DMS153 (cell line): ENCODE measurements around the gene IL1RAPL1.
"Not testable (repeated sequence)": the region's sequence is repeated elsewhere in the genome, so short reads cannot be mapped to it uniquely, and the experiment has no call there.

Experiments used
- DNase-seq: peaks from one replicate; lab custom pipeline; 2025; lab: John Stamatoyannopoulos, UW

Gene IL1RAPL1

GRCh38 chrX:29274517-29274916 is 687.3 kb downstream of the IL1RAPL1 start:
- no peak for DNase-seq

DNA sequence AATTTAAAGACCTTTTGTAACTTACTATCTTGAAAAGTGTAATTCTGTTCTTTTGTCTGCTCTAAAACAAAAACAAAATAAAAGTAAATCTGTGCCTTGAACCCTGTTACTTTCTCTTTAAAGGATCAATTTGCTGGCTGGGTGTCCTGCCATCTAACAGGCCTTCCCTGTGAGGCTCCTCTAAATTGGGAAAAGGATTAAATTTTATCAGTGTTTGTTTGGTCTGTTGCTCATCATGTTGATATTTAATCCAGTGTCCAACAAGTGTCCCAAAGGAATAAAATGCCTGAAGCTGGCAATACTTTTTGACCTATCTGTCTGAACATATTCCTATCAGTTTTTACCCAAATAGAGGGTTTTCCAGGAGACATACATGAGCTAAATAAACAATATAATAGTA is 688.7 kb downstream of the IL1RAPL1 start:
- DNase-seq, result no peak

GRCh38 chrX:29281078-29281742 is 694.0 kb downstream of the IL1RAPL1 start:
- no peak for DNase-seq

DNA sequence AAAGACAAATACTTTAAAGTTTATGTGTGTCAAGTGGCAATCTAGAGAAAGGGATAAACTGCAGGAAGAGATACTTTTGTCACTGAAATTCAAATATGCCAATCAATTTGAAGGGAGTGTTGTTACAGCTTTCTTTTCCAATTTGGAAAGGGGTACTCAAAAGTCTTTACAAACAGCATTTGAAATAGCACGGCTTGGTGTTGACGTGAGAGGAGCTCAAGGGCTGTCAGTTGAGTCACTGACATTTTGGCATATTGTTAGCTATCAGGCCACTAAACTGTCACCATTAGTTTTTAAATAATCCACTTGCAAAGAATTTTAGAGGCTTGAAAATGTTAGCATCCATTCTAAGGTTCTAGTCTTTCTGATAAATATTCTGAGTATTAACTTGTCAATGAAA is 698.4 kb downstream of the IL1RAPL1 start:
- DNase-seq, result no peak

DNA sequence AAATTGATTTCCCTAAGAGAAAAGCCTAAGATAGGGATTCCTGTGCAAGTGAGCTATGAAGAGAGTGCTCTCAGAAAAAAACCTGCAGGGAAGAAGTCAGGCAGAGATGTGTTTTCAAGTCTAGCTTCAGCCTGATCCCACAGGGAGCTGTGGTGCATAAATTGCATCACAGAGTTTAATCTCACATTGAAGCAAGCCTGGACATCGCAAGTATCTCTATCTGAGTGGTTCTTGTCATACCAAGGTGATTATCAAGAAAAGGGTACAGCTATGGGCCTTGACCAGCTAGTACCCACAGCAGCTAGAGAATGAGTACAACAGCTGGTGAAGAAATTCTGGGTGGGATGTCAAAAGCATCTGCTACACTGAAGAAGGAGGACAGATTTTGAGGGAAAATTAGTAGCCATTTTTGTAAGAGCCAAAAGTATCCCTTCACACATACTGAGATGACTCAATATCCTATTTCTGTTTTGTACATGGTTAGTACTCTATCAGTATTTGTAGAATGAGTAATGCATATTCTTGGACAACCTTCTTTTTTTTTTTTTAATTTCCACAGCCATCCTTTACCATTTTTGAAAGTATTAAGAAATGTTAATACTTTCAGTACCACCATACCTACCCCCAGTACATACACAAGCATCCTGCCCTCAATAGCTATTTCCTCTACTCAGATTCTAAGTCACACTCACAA is 708.9 kb downstream of the IL1RAPL1 start:
- DNase-seq, result no peak

- DNase-seq, result no peak
Measured at GRCh38 chrX:29297171-29297800, 710.0 kb downstream of the IL1RAPL1 start.

- DNase-seq, result no peak
Measured at GRCh38 chrX:29299684-29300083, 712.4 kb downstream of the IL1RAPL1 start.

GRCh38 chrX:29308726-29309125 is 721.5 kb downstream of the IL1RAPL1 start:
- no peak for DNase-seq

- no peak for DNase-seq
Measured at GRCh38 chrX:29315931-29316330, 728.7 kb downstream of the IL1RAPL1 start.

DNA sequence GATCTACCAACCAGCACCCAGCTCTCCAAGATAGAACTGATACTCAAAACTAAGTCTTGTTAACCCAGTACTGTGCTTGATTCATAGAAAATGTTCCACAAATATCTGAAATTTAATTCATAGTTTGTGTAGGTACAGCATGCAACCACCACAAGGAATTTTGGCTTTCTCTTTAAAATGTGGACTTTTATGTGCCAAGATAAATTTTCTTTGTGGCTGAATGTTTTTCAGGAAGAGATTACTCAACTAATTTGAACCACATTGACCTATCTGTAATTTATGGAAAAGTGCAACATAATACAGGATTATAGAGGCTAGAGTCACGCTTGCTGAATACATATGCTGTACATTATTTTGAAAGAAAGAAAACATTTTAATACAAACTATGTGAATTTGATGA is 730.8 kb downstream of the IL1RAPL1 start:
- no peak for DNase-seq

GRCh38 chrX:29332429-29332828 is 745.2 kb downstream of the IL1RAPL1 start:
- not testable (repeated sequence) for DNase-seq

DNA sequence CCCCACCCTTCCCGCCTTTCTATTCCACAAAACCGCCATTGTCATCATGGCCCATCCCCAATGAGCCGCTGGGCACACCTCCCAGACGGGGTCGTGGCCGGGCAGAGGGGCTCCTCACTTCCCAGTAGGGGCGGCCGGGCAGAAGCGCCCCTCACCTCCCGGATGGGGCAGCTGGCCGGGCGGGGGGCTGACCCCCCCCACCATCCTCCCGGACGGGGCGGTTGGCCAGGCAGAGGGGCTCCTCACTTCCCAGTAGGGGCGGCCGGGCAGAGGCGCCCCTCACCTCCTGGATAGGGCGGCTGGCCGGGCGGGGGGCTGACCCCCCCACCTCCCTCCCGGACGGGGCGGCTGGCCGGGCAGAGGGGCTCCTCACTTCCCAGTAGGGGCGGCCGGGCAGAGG is 745.8 kb downstream of the IL1RAPL1 start:
- DNase-seq, result not testable (repeated sequence)

DNA sequence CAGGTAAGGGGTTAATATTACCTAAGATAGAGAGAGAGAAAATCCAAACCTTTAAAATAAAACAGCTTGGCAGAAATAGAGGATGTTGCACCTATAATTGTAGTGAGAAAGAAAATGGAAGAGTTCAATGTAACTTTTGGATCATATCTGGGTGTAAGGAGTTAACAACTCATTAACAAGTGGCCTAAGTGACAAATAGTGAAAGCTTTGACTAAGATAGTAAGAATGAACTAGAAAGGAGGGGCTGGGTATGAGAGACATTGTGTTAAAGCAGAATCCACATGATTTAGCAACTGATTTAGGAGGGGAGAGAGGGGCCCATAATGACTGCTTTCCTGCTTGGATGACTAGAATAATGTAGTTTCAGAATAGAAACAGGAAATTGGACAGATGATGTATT is 761.0 kb downstream of the IL1RAPL1 start:
- DNase-seq, result no peak

DNA sequence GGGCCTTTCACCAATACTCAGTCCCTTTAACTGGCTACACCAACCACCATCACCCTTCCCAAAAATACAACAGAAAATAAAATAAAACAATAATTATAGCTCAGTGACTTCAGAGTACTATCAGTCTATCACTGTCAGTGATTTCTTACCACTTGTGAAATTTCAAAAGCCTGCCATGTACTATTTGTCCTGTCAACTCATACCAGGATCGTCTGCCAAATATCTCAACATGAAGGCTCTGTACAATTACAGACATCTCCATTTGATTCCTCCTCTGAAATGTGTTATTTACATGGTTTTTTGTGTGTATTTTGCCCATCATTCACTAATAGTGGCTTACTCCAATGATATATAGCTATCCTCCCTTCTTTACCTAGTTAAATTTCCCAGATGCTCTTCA is 772.0 kb downstream of the IL1RAPL1 start:
- DNase-seq, result no peak

- not testable (repeated sequence) for DNase-seq
Measured at GRCh38 chrX:29374765-29375164, 787.5 kb downstream of the IL1RAPL1 start.

GRCh38 chrX:29376584-29376983 is 789.3 kb downstream of the IL1RAPL1 start:
- no peak for DNase-seq

DNA sequence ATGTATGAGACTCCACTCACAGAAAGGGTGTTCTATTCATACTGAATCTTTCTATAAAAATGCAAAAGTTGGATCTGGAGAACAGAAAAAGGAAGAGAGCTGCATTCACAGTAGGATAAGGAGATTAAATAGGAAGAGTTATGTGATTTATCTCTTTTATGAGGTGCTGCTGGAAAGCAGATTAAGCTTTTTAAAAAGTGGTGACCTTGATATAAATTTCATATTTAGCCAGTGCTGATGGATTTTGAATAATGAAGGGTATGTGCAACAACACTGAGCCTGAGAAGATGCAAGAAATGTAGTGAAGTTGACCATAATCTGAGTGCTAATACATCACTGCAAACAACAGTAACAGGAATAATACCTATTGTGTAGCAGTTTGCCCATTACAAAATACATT is 795.6 kb downstream of the IL1RAPL1 start:
- no peak for DNase-seq

- no peak for DNase-seq
Measured at GRCh38 chrX:29388509-29388908, 801.3 kb downstream of the IL1RAPL1 start.

- DNase-seq, result no peak
Measured at GRCh38 chrX:29397506-29397905, 810.3 kb downstream of the IL1RAPL1 start.

DNA sequence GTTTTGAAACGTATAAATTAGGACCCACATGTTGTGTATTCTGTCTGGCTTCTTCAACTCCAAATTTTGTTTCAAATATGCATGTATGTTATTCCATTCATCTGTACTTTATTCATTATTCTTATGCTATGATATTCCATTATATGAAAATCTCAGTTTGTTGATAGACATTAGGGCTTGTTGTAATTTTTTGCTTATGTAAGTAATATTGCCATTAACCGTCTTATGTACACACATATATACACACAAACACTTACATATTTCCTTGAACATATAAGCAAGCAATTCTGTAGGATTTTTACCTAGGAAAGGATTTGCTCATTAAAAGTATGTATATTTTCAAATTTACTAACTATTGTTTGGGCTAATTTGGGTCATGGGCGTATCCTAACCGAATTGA is 820.1 kb downstream of the IL1RAPL1 start:
- DNase-seq, result no peak

- no peak for DNase-seq
Measured at GRCh38 chrX:29419774-29420553, 832.7 kb downstream of the IL1RAPL1 start.

DNA sequence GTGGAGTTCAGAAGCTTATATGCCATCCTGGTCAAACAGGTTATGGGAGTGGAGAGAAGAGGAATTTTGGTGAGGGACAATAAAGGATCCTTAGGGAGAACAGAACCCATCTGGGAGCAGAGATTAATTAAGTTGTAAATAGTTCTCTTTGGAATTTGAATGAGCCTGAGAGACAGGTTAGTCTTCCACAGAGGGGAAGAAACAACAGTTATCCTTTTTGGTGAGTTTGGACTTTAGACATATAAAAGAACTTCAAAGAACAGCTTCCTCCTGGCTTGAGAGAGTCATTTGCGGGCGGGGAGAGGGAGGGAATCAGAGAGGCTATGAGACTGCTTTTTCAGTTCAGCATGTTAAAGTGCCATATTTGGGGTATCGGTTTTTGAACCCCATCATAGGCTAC is 834.8 kb downstream of the IL1RAPL1 start:
- no peak for DNase-seq

GRCh38 chrX:29431895-29432294 is 844.6 kb downstream of the IL1RAPL1 start:
- no peak for DNase-seq
